T-helper 22 cell (primary cell): ENCODE results near the gene LINC00305.

ENCODE experiments used
- DNase-seq: peaks from one replicate; pipeline ENCODE4 v3.0.0-alpha.2; 2020; ENCODE audit warnings: low read depth

The LINC00305 gene

GRCh38 chr18:64115881-64116280 is 33.0 kb downstream of the LINC00305 start:
- DNase-seq, result no peak

- no peak for DNase-seq
Measured at GRCh38 chr18:64111950-64112349, 36.9 kb downstream of the LINC00305 start.

GRCh38 chr18:64110692-64111480 is 38.0 kb downstream of the LINC00305 start:
- no peak for DNase-seq

GRCh38 chr18:64103986-64104385 is 44.9 kb downstream of the LINC00305 start:
- DNase-seq, result no peak

- no peak for DNase-seq
Measured at GRCh38 chr18:64100116-64100922, 48.6 kb downstream of the LINC00305 start.

- no peak for DNase-seq
Measured at GRCh38 chr18:64099244-64099643, 49.6 kb downstream of the LINC00305 start.

DNA sequence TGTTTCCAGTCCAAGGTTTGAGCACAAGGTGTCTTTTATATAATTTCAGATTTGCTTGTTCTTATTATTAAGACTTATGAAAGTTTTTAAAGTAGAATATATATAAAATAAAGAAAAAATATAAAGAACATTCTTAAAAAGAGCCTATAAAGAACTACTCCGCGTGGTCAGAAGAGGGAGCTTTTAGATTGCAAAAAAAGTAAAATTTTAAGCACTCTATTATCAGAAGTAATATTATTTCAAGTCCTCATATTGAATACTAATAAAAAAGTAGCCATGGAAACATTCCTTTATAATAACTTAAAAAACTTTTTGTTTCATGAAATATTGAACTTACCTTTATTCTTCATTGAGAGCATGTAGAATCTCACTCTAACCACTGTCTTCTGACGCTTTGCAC is 51.4 kb downstream of the LINC00305 start:
- no peak for DNase-seq

DNA sequence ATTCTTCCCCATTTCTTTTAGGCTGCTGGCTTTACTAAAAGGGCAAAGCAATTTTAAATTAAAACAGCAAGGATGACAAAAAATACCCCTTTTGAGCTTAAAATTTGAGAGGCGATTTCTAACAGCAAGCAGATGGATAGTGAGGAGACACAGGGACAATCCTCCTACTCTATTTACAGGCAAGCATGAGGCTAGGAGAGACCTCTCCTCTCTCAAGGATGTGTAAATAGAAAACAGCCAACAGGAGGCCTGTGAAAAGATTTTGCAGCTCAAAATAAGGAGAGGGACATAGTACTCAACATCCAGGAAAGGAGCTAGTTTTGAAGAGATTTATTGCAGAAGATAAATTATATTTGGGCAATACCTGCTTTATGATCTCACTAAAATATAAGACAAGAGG is 53.8 kb downstream of the LINC00305 start:
- DNase-seq, result no peak

- no peak for DNase-seq
Measured at GRCh38 chr18:64094210-64094609, 54.7 kb downstream of the LINC00305 start.

- no peak for DNase-seq
Measured at GRCh38 chr18:64091526-64091925, 57.4 kb downstream of the LINC00305 start.

DNA sequence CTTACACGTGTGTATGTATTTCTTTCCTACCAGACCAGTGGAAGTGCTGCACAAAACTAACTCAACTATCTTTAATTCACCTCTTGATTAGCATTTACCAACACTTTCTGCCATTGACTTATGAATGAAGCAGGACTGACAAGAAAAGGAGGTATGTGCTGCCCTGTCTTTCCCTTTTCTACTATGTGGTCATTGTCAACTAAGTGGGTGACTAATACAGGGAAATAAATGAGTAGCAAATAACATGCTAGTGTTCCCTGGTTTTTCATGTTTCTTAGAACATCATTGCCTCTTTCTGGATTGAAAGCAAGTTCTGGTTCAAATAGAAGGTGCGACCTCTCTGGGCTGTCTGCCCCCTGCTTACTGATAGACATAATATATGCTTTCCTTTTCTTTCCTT is 58.0 kb downstream of the LINC00305 start:
- no peak for DNase-seq

GRCh38 chr18:64083916-64084315 is 65.0 kb downstream of the LINC00305 start:
- DNase-seq, result no peak

GRCh38 chr18:64082513-64082912 is 66.4 kb downstream of the LINC00305 start:
- DNase-seq, result no peak

DNA sequence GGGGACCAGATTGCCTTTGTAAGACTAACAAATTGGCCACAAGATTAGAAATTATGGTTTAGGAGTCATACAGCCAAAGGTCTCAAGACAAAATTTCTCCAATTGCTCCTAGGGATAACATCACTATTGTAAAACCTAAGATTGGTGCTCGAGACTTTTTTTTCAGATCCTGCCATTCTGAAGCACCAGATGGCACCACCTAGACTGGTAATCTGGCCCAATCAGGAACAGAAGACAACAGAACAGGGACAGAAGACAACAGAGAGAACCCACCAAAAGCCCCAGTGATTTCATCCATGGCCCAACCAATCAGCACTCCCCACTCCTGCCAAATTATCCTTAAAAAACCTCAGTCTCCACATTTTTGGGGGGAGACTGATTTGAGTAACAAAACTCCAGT is 66.8 kb downstream of the LINC00305 start:
- no peak for DNase-seq

GRCh38 chr18:64073971-64074370 is 74.9 kb downstream of the LINC00305 start:
- DNase-seq, result no peak

GRCh38 chr18:64055019-64055418 is 93.9 kb downstream of the LINC00305 start:
- no peak for DNase-seq

GRCh38 chr18:64053246-64053645 is 95.6 kb downstream of the LINC00305 start:
- no peak for DNase-seq

GRCh38 chr18:64052772-64053171 is 96.1 kb downstream of the LINC00305 start:
- no peak for DNase-seq

DNA sequence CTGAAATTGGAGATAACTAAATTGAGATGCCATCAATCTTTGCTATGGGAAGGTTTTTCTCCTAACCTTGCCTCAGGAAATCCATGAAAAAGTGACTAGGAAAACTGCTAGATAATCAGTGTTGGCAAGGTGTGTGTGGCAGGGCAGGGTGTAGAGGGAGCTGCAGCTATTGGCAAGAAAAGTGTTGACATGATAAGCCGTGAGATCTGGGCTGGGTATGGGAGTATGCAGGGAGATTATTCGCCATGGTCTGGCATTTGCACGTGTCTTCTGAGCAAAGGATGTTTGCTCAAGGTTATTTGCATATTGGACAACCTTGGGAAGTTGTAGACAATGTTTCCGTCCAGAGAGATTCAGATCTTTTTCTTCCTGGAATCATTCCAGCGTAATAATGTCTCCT is 104.3 kb downstream of the LINC00305 start:
- no peak for DNase-seq

- DNase-seq, result no peak
Measured at GRCh38 chr18:64042728-64043358, 106.0 kb downstream of the LINC00305 start.

DNA sequence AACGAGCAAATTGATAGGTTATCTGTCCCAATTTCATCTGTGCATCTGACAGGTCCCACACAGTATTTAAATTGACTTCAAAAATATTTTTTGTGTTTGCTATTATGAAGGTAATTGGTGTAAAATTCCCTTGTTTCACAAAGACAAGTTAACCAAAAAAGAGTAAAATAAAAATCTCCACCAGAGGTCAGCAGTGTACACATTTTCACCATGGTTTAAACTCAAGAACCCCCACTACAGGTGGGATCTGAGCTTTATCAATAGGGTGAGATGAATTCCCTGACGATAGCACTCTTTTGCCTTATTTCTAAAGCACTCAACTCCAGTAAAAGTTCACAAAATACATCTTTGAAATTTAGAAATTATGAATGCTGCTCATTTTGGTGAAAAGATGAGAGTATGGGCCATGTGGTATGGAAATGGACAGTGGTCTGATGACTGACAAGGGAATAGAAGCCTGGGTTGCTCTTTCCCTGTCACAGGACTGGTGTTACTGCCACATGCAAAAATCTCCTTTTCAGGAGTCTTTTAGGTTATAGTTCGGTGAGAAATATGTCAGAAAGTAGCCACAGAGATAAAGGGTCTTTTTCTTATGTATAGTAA is 111.0 kb downstream of the LINC00305 start:
- DNase-seq, result no peak

- DNase-seq, result no peak
Measured at GRCh38 chr18:64032312-64032711, 116.6 kb downstream of the LINC00305 start.
